ENCODE results near the gene DELE1.

GRCh38 chr5:141942185-141942857, 18.6 kb downstream of the DELE1 start:
- TF ChIP-seq CTCF (IDR thresholded peaks at IDR 0.05) (no peak), POLR2A (IDR thresholded peaks at IDR 0.05) (no peak)
